GM23338 (cell line): ENCODE data around the gene ATF6. TPM values are rescaled to one million over a fixed set of nuclear protein-coding genes. Genes with fewer than 3 reads are reported as not detected.

Source experiments
- ATAC-seq: fragments of 200-7000 bp; cut with Tn5 transposase; 3 replicates; pipeline ENCODE4 v1.9.1; 2020
- DNase-seq: peaks from one replicate; pipeline ENCODE4 v3.0.0-alpha.2; 2015; ENCODE audit warnings: low spot score
- H2AFZ ChIP-seq: fragments of 200-600 bp; sonication (generic); 2 replicates; pipeline ENCODE4 v1.8.0; 2016; ENCODE audit warnings: antibody characterized with exemption, mild to moderate bottlenecking, moderate library complexity
- H3F3A ChIP-seq: fragments of 200-600 bp; sonication (generic); replicated peaks from 2 replicates; pipeline ENCODE4 v1.8.0; 2017; ENCODE audit warnings: antibody characterized with exemption, mixed run types, low read depth
- H3K27ac ChIP-seq: fragments of 200-600 bp; sonication (generic); 2 replicates; pipeline ENCODE4 v1.6.1; 2016; ENCODE audit warnings: low read depth
- H3K27me3 ChIP-seq: fragments of 200-600 bp; sonication (generic); 2 replicates; pipeline ENCODE4 v1.8.0; 2016; ENCODE audit warnings: mild to moderate bottlenecking, mixed run types, moderate library complexity; ENCODE audit not compliant: insufficient read depth
- H3K36me3 ChIP-seq: fragments of 200-600 bp; sonication (generic); 2 replicates; pipeline ENCODE4 v1.8.0; 2016; ENCODE audit warnings: mild to moderate bottlenecking; ENCODE audit not compliant: insufficient read depth
- H3K4me1 ChIP-seq: fragments of 200-600 bp; sonication (generic); 2 replicates; pipeline ENCODE4 v1.8.0; 2016; ENCODE audit warnings: mild to moderate bottlenecking, moderate library complexity; ENCODE audit not compliant: insufficient read depth
- H3K4me2 ChIP-seq: fragments of 200-600 bp; sonication (generic); 2 replicates; pipeline ENCODE4 v1.7.1; 2017; ENCODE audit warnings: mixed run types
- H3K4me3 ChIP-seq: fragments of 200-600 bp; sonication (generic); 2 replicates; pipeline ENCODE4 v1.6.1; 2016; ENCODE audit warnings: mixed run types
- H3K79me2 ChIP-seq: fragments of 200-600 bp; sonication (generic); replicated peaks from 2 replicates; pipeline ENCODE4 v1.8.0; 2017; ENCODE audit warnings: mild to moderate bottlenecking; ENCODE audit not compliant: insufficient read depth
- H3K9me2 ChIP-seq: fragments of 200-600 bp; sonication (generic); 2 replicates; pipeline ENCODE4 v1.8.0; 2017; ENCODE audit not compliant: insufficient read depth
- H4K20me1 ChIP-seq: fragments of 200-600 bp; sonication (generic); replicated peaks from 2 replicates; pipeline ENCODE4 v1.8.0; 2017; ENCODE audit warnings: mild to moderate bottlenecking; ENCODE audit not compliant: insufficient read depth
- H3K27ac Mint-ChIP-seq: 2 replicates; pipeline ENCODE4 v1.8.0; 2020; ENCODE audit warnings: inconsistent platforms, mild to moderate bottlenecking, moderate library complexity, mixed read lengths
- H3K27me3 Mint-ChIP-seq: 3 replicates; pipeline ENCODE4 v1.8.0; 2022; ENCODE audit warnings: low read depth, mild to moderate bottlenecking, moderate library complexity, mixed read lengths, inconsistent platforms; ENCODE audit not compliant: insufficient read depth, poor library complexity
- H3K36me3 Mint-ChIP-seq: 3 replicates; pipeline ENCODE4 v1.8.0; 2021; ENCODE audit warnings: low read depth, mild to moderate bottlenecking, inconsistent platforms, moderate library complexity, mixed read lengths
- H3K4me1 Mint-ChIP-seq: 3 replicates; pipeline ENCODE4 v1.8.0; 2020; ENCODE audit warnings: mild to moderate bottlenecking, inconsistent platforms, mixed read lengths
- H3K4me3 Mint-ChIP-seq: 3 replicates; pipeline ENCODE4 v1.8.0; 2021; ENCODE audit warnings: moderate library complexity, mild to moderate bottlenecking, inconsistent platforms, mixed read lengths
- H3K9me3 Mint-ChIP-seq: 3 replicates; pipeline ENCODE4 v1.8.0; 2020; ENCODE audit warnings: moderate library complexity, mild to moderate bottlenecking, inconsistent platforms, mixed read lengths
- CTCF ChIP-seq, 2 experiments: fragments of 200-600 bp in 1 of 2; sonication (generic) in 1 of 2; conservative IDR thresholded peaks; 2 replicates each; pipeline versions ENCODE4 v1.5.1 to v1.6.1; 2016 to 2017; ENCODE audit warnings: antibody characterized with exemption in 2 of 2, low read depth in 2 of 2, mild to moderate bottlenecking in 2 of 2, moderate library complexity in 1 of 2
- EZH2 ChIP-seq: fragments of 200-600 bp; sonication (generic); IDR thresholded peaks from one replicate; pipeline ENCODE4 v1.8.0; 2017; ENCODE audit warnings: antibody characterized with exemption, mild to moderate bottlenecking, low read depth; ENCODE audit not compliant: unreplicated experiment
- POLR2AphosphoS5 ChIP-seq: IDR thresholded peaks from 2 replicates; pipeline ENCODE4 v1.6.1; 2016; ENCODE audit warnings: antibody characterized with exemption, low read depth
- polyA plus RNA-seq: library from polyadenylated mRNA; unstranded; fragments of >200 nt; fragmentation: Nextera tagmentation; extraction: Ambion mirVana; gene quantifications from 2 replicates; pipeline ENCODE4 v1.2.1, GENCODE V29; 2016
- total RNA-seq: library from RNA; depleted of rRNA; stranded (reverse); fragments of >200 nt; shearing (Covaris generic); gene quantifications from 2 replicates; pipeline ENCODE4 v1.2.3, GENCODE V29; 2014
- TF ChIP-seq, protein P1 (sequence below): fragments of 250-450 bp; sonication (Bioruptor Pico); IDR thresholded peaks from 2 replicates; pipeline ENCODE4 v1.5.0; 2020; ENCODE audit warnings: mild to moderate bottlenecking, moderate library complexity

The ATF6 gene
- total and polyA plus RNA-seq, 2 experiments from 2014 or later = 5.0 to 13.5 TPM

DNA sequence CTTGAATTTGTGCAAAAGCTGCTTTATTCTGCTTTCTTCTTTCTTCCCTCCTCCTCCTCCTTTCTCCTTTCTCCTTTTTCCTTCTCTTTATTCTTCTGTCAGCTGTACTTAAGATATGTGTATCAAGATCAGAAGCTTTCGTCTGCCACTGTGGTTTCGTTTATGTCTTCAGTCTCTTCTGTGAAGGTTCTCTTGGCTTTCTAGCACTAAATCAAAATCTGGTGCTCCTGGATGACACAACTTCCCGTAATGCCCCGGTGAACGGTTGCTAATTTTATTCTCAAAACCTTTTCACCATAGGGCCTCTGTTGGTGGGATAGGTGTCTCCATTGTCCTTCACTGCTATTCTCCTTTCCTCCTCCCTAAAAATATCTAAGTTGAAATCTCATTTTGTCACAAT, 5.0 kb downstream of the ATF6 start (continued):
- TF ChIP-seq, protein P1, sequence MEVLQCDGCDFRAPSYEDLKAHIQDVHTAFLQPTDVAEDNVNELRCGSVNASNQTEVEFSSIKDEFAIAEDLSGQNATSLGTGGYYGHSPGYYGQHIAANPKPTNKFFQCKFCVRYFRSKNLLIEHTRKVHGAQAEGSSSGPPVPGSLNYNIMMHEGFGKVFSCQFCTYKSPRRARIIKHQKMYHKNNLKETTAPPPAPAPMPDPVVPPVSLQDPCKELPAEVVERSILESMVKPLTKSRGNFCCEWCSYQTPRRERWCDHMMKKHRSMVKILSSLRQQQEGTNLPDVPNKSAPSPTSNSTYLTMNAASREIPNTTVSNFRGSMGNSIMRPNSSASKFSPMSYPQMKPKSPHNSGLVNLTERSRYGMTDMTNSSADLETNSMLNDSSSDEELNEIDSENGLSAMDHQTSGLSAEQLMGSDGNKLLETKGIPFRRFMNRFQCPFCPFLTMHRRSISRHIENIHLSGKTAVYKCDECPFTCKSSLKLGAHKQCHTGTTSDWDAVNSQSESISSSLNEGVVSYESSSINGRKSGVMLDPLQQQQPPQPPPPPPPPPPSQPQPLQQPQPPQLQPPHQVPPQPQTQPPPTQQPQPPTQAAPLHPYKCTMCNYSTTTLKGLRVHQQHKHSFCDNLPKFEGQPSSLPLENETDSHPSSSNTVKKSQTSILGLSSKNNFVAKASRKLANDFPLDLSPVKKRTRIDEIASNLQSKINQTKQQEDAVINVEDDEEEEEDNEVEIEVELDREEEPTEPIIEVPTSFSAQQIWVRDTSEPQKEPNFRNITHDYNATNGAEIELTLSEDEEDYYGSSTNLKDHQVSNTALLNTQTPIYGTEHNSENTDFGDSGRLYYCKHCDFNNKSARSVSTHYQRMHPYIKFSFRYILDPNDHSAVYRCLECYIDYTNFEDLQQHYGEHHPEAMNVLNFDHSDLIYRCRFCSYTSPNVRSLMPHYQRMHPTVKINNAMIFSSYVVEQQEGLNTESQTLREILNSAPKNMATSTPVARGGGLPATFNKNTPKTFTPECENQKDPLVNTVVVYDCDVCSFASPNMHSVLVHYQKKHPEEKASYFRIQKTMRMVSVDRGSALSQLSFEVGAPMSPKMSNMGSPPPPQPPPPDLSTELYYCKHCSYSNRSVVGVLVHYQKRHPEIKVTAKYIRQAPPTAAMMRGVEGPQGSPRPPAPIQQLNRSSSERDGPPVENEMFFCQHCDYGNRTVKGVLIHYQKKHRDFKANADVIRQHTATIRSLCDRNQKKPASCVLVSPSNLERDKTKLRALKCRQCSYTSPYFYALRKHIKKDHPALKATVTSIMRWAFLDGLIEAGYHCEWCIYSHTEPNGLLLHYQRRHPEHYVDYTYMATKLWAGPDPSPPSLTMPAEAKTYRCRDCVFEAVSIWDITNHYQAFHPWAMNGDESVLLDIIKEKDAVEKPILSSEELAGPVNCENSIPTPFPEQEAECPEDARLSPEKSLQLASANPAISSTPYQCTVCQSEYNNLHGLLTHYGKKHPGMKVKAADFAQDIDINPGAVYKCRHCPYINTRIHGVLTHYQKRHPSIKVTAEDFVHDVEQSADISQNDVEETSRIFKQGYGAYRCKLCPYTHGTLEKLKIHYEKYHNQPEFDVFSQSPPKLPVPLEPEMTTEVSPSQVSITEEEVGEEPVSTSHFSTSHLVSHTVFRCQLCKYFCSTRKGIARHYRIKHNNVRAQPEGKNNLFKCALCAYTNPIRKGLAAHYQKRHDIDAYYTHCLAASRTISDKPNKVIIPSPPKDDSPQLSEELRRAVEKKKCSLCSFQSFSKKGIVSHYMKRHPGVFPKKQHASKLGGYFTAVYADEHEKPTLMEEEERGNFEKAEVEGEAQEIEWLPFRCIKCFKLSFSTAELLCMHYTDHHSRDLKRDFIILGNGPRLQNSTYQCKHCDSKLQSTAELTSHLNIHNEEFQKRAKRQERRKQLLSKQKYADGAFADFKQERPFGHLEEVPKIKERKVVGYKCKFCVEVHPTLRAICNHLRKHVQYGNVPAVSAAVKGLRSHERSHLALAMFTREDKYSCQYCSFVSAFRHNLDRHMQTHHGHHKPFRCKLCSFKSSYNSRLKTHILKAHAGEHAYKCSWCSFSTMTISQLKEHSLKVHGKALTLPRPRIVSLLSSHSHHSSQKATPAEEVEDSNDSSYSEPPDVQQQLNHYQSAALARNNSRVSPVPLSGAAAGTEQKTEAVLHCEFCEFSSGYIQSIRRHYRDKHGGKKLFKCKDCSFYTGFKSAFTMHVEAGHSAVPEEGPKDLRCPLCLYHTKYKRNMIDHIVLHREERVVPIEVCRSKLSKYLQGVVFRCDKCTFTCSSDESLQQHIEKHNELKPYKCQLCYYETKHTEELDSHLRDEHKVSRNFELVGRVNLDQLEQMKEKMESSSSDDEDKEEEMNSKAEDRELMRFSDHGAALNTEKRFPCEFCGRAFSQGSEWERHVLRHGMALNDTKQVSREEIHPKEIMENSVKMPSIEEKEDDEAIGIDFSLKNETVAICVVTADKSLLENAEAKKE (CRISPR knock-in tag) = no peak

GRCh38 chr1:161771973-161772372, 5.9 kb downstream of the ATF6 start:
- TF ChIP-seq EZH2 (no peak), POLR2AphosphoS5 (no peak), CTCF (conservative IDR thresholded peaks at IDR 0.05; ENCODE audit: low read depth in 2 of 2) (no peak)
- H3K4me3 Mint-ChIP-seq = no peak overlapping the region

More at GRCh38 chr1:161771973-161772372, 5.9 kb downstream of the ATF6 start:
- Histone ChIP-seq H3K4me1 (0 out of 2 replicates have a peak, but pooled peaks cover under 1% of the 10 kb centered on the region), H3K27me3 (no peaks in the 10 kb centered on the region), H3F3A (no peaks in the 10 kb centered on the region), H3K36me3 (no peaks in the 10 kb centered on the region), H3K27ac (no peak overlapping the region), H3K79me2 (peaks cover 22% of the 10 kb centered on the region), H4K20me1 (0 out of 2 replicates have a peak, but pooled peaks cover 9% of the 10 kb centered on the region), H2AFZ (no peak overlapping the region), H3K9me2 (no peaks in the 10 kb centered on the region), H3K4me2 (no peak overlapping the region), H3K4me3 (no peak overlapping the region)
- H3K27ac Mint-ChIP-seq = no peak overlapping the region
- no peak for DNase-seq
- H3K27me3 Mint-ChIP-seq = no peaks in the 10 kb centered on the region
- ATAC-seq = no peak
- H3K4me1 Mint-ChIP-seq = peaks cover 4% of the 10 kb centered on the region; the same call in 1 of the 3 replicates
- no peaks in the 10 kb centered on the region for H3K36me3 Mint-ChIP-seq
- no peaks in the 10 kb centered on the region for H3K9me3 Mint-ChIP-seq
